Cardiac fibroblast (primary cell): ENCODE measurements around the gene DNAJC17.

Experiments
- DNase-seq, 2 donors: peaks; one replicate each; pipeline versions ENCODE4 v3.0.0 to v3.0.0-alpha.2; 2010; ENCODE audit warnings: low read depth in 2 of 2
- H3K4me3 ChIP-seq, 2 donors: replicated peaks in 1 of 2; 1 replicate in 1 of 2; 2 replicates in 1 of 2; pipeline ENCODE4 v1.5.1; 2011; ENCODE audit warnings: low read depth in 2 of 2, low read length in 2 of 2, mild to moderate bottlenecking in 2 of 2, moderate library complexity in 1 of 2
- CTCF ChIP-seq: IDR thresholded peaks from one replicate; pipeline ENCODE4 v1.5.1; 2011; ENCODE audit warnings: low read depth, mild to moderate bottlenecking, low read length, inconsistent platforms

The DNAJC17 gene

GRCh38 chr15:40787344-40787841, 19.9 kb downstream of the DNAJC17 start:
- DNase-seq = peak; percentile 77 to 79
- H3K4me3 ChIP-seq = no peak overlapping the region
- no peak for TF ChIP-seq CTCF

GRCh38 chr15:40785814-40786213, 21.5 kb downstream of the DNAJC17 start:
- H3K4me3 ChIP-seq = no peak overlapping the region
- no peak for DNase-seq
- TF ChIP-seq CTCF = no peak

- H3K4me3 ChIP-seq = no peak overlapping the region
- no peak for TF ChIP-seq CTCF
- DNase-seq = peak in 1 of 2 donors; percentile 13
These were observed 22.1 kb downstream of the DNAJC17 start for GRCh38 chr15:40785164-40785563.

- peak in 1 of 2 donors; percentile 27 for DNase-seq
- peak; percentile 57 for TF ChIP-seq CTCF
- no peak overlapping the region for H3K4me3 ChIP-seq
These were observed 24.6 kb downstream of the DNAJC17 start for GRCh38 chr15:40782609-40783227.

GRCh38 chr15:40776537-40777141, 30.6 kb downstream of the DNAJC17 start:
- TF ChIP-seq CTCF = no peak
- no peak overlapping the region for H3K4me3 ChIP-seq
- DNase-seq = peak; percentile 50 to 75

- no peak for TF ChIP-seq CTCF
- no peak overlapping the region for H3K4me3 ChIP-seq
- DNase-seq = no peak
These were observed 31.3 kb downstream of the DNAJC17 start for GRCh38 chr15:40775740-40776536.
